CD4-positive, alpha-beta memory T cell (primary cell): Measurements from ENCODE around the gene SNX24. TPM values are rescaled to one million over a fixed set of nuclear protein-coding genes. Genes with fewer than 3 reads are reported as not detected.
"Not testable (repeated sequence)": the region's sequence is repeated elsewhere in the genome, so short reads cannot be mapped to it uniquely, and the experiment has no call there.

Experiments used
- CTCF ChIA-PET: fragments of 350-600 bp; sonication (Branson Sonifier 250); formaldehyde crosslinking; loops from one replicate; lab custom pipeline; 2021; ENCODE audit warnings: inconsistent platforms; ENCODE audit not compliant: partially characterized antibody; lab: Charles Lee
- POLR2A ChIA-PET: fragments of 350-600 bp; sonication (Branson Sonifier 250); formaldehyde crosslinking; loops from one replicate; lab custom pipeline; 2021; ENCODE audit not compliant: partially characterized antibody; lab: Charles Lee
- DNase-seq, 5 donors: peaks; one replicate each; pipeline versions ENCODE4 v3.0.0 to v3.0.0-alpha.2; 2020 to 2022; ENCODE audit warnings: mixed read lengths in 1 of 5
- H3K27ac ChIP-seq: one replicate; pipeline ENCODE4 v1.7.0; 2013; ENCODE audit warnings: low read depth, low read length
- H3K27me3 ChIP-seq: 2 replicates; pipeline ENCODE4 v1.7.0; 2013; ENCODE audit warnings: mild to moderate bottlenecking, low read length, moderate library complexity; ENCODE audit not compliant: insufficient read depth
- H3K36me3 ChIP-seq: 2 replicates; pipeline ENCODE4 v1.7.0; 2013; ENCODE audit warnings: mild to moderate bottlenecking, low read length, moderate library complexity; ENCODE audit not compliant: insufficient read depth
- H3K4me1 ChIP-seq: 2 replicates; pipeline ENCODE4 v1.7.0; 2013; ENCODE audit warnings: mild to moderate bottlenecking, low read length, moderate library complexity; ENCODE audit not compliant: insufficient read depth
- H3K4me3 ChIP-seq, 2 donors: one replicate each; pipeline ENCODE4 v1.7.0; 2013; ENCODE audit warnings: low read length in 2 of 2, mild to moderate bottlenecking in 1 of 2
- H3K9me3 ChIP-seq, 2 donors: one replicate each; pipeline ENCODE4 v1.7.0; 2013; ENCODE audit warnings: low read length in 2 of 2, control low read depth in 1 of 2; ENCODE audit not compliant: control insufficient read depth in 1 of 2
- H3K27ac Mint-ChIP-seq, 7 donors: one replicate each; pipeline ENCODE4 v1.8.0; 2020 to 2021; ENCODE audit warnings: mixed read lengths in 7 of 7, mild to moderate bottlenecking in 6 of 7, inconsistent platforms in 3 of 7, moderate library complexity in 3 of 7
- H3K27me3 Mint-ChIP-seq, 2 donors: one replicate each; pipeline ENCODE4 v1.8.0; 2020 to 2021; ENCODE audit warnings: mixed read lengths in 2 of 2
- H3K36me3 Mint-ChIP-seq, 2 donors: one replicate each; pipeline ENCODE4 v1.8.0; 2020 to 2021; ENCODE audit warnings: mixed read lengths in 2 of 2, inconsistent platforms in 1 of 2, mild to moderate bottlenecking in 1 of 2
- H3K4me1 Mint-ChIP-seq, 4 donors: one replicate each; pipeline ENCODE4 v1.8.0; 2020 to 2021; ENCODE audit warnings: mixed read lengths in 4 of 4, mild to moderate bottlenecking in 1 of 4
- H3K4me3 Mint-ChIP-seq, 8 donors: one replicate each; pipeline ENCODE4 v1.8.0; 2020 to 2021; ENCODE audit warnings: mixed read lengths in 8 of 8, mild to moderate bottlenecking in 7 of 8, moderate library complexity in 6 of 8, inconsistent platforms in 3 of 8
- H3K9me3 Mint-ChIP-seq, 8 donors: one replicate each; pipeline ENCODE4 v1.8.0; 2020 to 2021; ENCODE audit warnings: mixed read lengths in 8 of 8, mild to moderate bottlenecking in 5 of 8, inconsistent platforms in 3 of 8, moderate library complexity in 1 of 8
- intact Hi-C: fragments of 100-400 bp; cut with micrococcal nuclease; formaldehyde crosslinking; loops from one replicate; pipeline ENCODE4 v1.15.1; 2023
- polyA plus RNA-seq, 2 donors: library from polyadenylated mRNA; unstranded; fragments of 300-500 nt; fragmentation: Illumina TruSeq; gene quantifications; one replicate each; pipeline ENCODE4 v1.2.3, GENCODE V29; 2021
- total RNA-seq, 2 experiments: library from RNA; stranded (reverse); gene quantifications; one replicate each; pipeline ENCODE4 v1.2.3, GENCODE V29; 2021

The SNX24 gene
- total and polyA plus RNA-seq, 4 experiments from 2014 or later, result 2.7 to 7.2 (median 4.4) TPM

DNA sequence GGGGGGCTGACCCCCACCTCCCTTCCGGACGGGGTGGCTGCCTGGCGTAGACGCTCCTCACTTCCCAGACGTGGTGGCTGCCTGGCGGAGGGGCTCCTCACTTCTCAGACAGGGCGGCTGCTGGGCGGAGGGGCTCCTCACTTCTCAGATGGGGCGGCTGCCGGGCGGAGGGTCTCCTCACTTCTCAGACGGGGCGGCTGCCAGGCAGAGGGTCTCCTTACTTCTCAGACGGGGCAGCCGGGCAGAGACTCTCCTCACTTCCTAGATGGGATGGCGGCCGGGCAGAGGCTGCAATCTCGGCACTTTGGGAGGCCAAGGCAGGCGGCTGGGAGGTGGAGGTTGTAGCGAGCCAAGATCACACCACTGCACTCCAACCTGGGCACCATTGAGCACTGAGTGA is 68.0 kb downstream of the SNX24 start:
- intact Hi-C loops, H3K4me3 ChIP-seq, H3K27ac ChIP-seq, H3K4me3 Mint-ChIP-seq, H3K27me3 Mint-ChIP-seq, H3K27me3 ChIP-seq, DNase-seq, H3K4me1 ChIP-seq, H3K4me1 Mint-ChIP-seq, H3K27ac Mint-ChIP-seq, H3K9me3 ChIP-seq, H3K36me3 ChIP-seq, CTCF ChIA-PET, POLR2A ChIA-PET: not testable (repeated sequence)
- peaks cover 0 to 15% (median 0%) of the 10 kb centered on the region in 8 donors for H3K9me3 Mint-ChIP-seq
- H3K36me3 Mint-ChIP-seq, result peaks cover 5 to 12% of the 10 kb centered on the region in 2 donors

DNA sequence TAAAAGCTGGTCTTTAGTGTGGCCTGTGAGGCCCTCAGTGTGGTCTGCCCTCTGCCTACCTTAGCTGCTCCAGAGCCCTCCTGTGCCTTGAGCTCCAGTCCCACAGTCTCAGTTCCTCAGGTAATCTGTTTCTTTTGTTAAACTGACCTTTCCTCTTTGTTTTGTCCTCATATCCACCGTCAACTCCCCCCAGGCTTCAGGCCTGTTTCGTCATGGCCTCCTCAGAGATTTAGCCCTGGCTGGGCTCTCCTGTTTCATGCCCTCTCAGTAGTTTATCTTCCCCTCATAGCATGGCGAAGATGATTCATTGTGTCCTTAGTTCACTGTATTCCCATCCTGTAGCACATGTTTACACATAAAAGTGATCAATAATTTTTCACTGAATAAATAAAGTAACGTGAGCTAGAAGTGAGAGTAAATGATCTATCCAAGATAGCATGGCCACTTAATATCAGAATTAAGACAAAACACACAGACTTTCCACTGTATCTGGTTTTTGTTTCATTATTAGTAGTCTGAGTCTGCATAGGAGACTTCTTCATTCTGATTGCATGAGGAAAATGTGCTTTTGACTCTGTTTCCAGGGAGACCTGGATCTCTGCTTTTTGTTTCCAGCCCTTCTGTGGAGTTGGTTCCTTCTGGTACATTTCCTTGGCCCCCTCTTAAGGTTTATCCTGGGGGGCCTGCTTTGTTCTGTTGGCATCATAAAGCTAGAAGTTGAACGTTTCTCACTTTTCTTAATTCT is 70.5 kb downstream of the SNX24 start:
- Mint-ChIP-seq H3K27ac (peak overlapping the region in 1 of 7 donors; percentile 34), H3K4me1 (peaks cover 0 to 6% (median 5%) of the 10 kb centered on the region in 4 donors), H3K9me3 (peaks cover 0 to 15% (median 0%) of the 10 kb centered on the region in 8 donors), H3K27me3 (no peaks in the 10 kb centered on the region), H3K4me3 (peak overlapping the region in 1 of 8 donors; percentile 27), H3K36me3 (peaks cover 5 to 7% of the 10 kb centered on the region in 2 donors)
- Histone ChIP-seq H3K27ac (no peak overlapping the region), H3K4me1 (no peaks in the 10 kb centered on the region), H3K4me3 (no peak overlapping the region), H3K9me3 (no peaks in the 10 kb centered on the region), H3K36me3 (no peaks in the 10 kb centered on the region), H3K27me3 (no peaks in the 10 kb centered on the region)
- ChIA-PET POLR2A (no interaction called here), CTCF (interaction anchor here (0.6 kb wide), 1 partner anchor 34 kb away, joined by 3 read pairs; no protein-coding TSS in a partner anchor)
- intact Hi-C loops, result no loop called here
- DNase-seq, result no peak

GRCh38 chr5:122916490-122916889 is 71.1 kb downstream of the SNX24 start:
- Mint-ChIP-seq H3K36me3 (peaks cover 5 to 7% of the 10 kb centered on the region in 2 donors), H3K27ac (no peak overlapping the region), H3K27me3 (no peaks in the 10 kb centered on the region), H3K9me3 (peaks cover 0 to 15% (median 0%) of the 10 kb centered on the region in 8 donors), H3K4me3 (no peak overlapping the region), H3K4me1 (peaks cover 0 to 6% (median 5%) of the 10 kb centered on the region in 4 donors)
- H3K9me3 ChIP-seq, result no peaks in the 10 kb centered on the region
- H3K27ac ChIP-seq, result no peak overlapping the region
- no peaks in the 10 kb centered on the region for H3K36me3 ChIP-seq
- ChIA-PET CTCF (no interaction called here), POLR2A (no interaction called here)
- H3K4me1 ChIP-seq, result no peaks in the 10 kb centered on the region
- intact Hi-C loops, result no loop called here
- no peak overlapping the region for H3K4me3 ChIP-seq
- DNase-seq, result no peak
- no peaks in the 10 kb centered on the region for H3K27me3 ChIP-seq

GRCh38 chr5:122919969-122920368 is 74.6 kb downstream of the SNX24 start:
- Histone ChIP-seq H3K4me1 (no peaks in the 10 kb centered on the region), H3K36me3 (no peaks in the 10 kb centered on the region), H3K27me3 (no peaks in the 10 kb centered on the region), H3K27ac (no peak overlapping the region), H3K9me3 (no peaks in the 10 kb centered on the region), H3K4me3 (no peak overlapping the region)
- peaks cover 0 to 6% (median 5%) of the 10 kb centered on the region in 4 donors for H3K4me1 Mint-ChIP-seq
- ChIA-PET POLR2A (no interaction called here), CTCF (no interaction called here)
- peaks cover 0 to 7% (median 0%) of the 10 kb centered on the region in 8 donors for H3K9me3 Mint-ChIP-seq
- H3K4me3 Mint-ChIP-seq, result no peak overlapping the region
- H3K36me3 Mint-ChIP-seq, result peaks cover 5 to 7% of the 10 kb centered on the region in 2 donors
- no peak for DNase-seq
- intact Hi-C loops, result no loop called here
- H3K27ac Mint-ChIP-seq, result no peak overlapping the region
- no peaks in the 10 kb centered on the region for H3K27me3 Mint-ChIP-seq

- H3K27ac ChIP-seq, result no peak overlapping the region
- no peaks in the 10 kb centered on the region for H3K27me3 ChIP-seq
- H3K4me3 ChIP-seq, result no peak overlapping the region
- Mint-ChIP-seq H3K4me3 (no peak overlapping the region), H3K27me3 (no peaks in the 10 kb centered on the region), H3K9me3 (peaks cover 0 to 2% (median 0%) of the 10 kb centered on the region in 8 donors), H3K4me1 (peaks cover 0 to 2% (median 0%) of the 10 kb centered on the region in 4 donors), H3K27ac (no peak overlapping the region), H3K36me3 (peaks cover 0 to 5% of the 10 kb centered on the region in 2 donors)
- POLR2A ChIA-PET, result no interaction called here
- no peaks in the 10 kb centered on the region for H3K36me3 ChIP-seq
- H3K9me3 ChIP-seq, result no peaks in the 10 kb centered on the region
- CTCF ChIA-PET, result interaction anchor here (1.4 kb wide), 1 partner anchor 10 kb away, joined by 4 read pairs; no protein-coding TSS in a partner anchor
- no peaks in the 10 kb centered on the region for H3K4me1 ChIP-seq
- intact Hi-C loops, result no loop called here
- DNase-seq, result no peak
These were observed 76.4 kb downstream of the SNX24 start for GRCh38 chr5:122921826-122922225.

- Mint-ChIP-seq H3K4me1 (peaks cover 0 to 1% (median 0%) of the 10 kb centered on the region in 4 donors), H3K27ac (no peak overlapping the region), H3K4me3 (no peak overlapping the region), H3K9me3 (peaks cover 0 to 2% (median 0%) of the 10 kb centered on the region in 8 donors), H3K36me3 (peaks cover 0 to 5% of the 10 kb centered on the region in 2 donors), H3K27me3 (no peaks in the 10 kb centered on the region)
- ChIA-PET CTCF (no interaction called here), POLR2A (no interaction called here)
- Histone ChIP-seq H3K9me3 (no peaks in the 10 kb centered on the region), H3K27me3 (no peaks in the 10 kb centered on the region), H3K27ac (no peak overlapping the region), H3K36me3 (no peaks in the 10 kb centered on the region), H3K4me1 (no peaks in the 10 kb centered on the region), H3K4me3 (no peak overlapping the region)
- intact Hi-C loops, result no loop called here
- no peak for DNase-seq
These were observed 78.8 kb downstream of the SNX24 start for GRCh38 chr5:122924203-122924602.

DNA sequence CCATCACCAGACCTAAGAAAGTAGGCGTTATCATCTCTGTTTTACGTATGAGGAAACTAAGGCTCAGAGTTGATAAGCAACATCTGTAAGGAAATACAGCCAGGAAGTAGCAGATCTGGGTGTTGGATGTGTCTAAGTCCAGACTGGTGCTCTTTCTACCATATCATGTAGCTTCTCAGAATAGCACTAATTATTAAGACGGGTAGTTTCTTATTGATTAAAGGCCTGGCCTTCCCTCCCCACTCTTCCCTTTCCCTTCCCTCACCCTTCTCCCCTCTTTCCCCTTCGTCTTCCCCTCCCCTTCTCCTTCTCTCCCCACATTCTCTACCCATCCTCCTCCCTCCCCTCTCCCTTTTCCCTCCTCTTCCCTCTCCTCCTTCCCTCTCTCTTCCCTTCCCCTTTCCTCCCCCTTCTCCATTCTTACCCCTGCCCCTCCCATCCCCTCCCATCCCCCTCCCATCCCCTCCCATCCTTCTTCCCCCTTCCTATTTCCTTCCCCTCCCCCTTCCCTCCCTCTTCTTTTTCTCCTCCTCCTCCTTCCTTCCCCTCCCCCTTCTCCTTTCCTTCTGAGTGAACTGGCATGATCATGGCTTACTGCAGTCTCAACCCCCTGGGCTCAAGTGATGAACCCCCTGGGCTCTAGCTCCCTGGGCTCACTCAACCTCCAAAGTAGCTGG is 79.4 kb downstream of the SNX24 start:
- Mint-ChIP-seq H3K27ac (no peak overlapping the region), H3K27me3 (no peaks in the 10 kb centered on the region), H3K9me3 (peaks cover 0 to 2% (median 0%) of the 10 kb centered on the region in 8 donors), H3K36me3 (peaks cover 0 to 5% of the 10 kb centered on the region in 2 donors), H3K4me3 (no peak overlapping the region), H3K4me1 (peaks cover 0 to 1% (median 0%) of the 10 kb centered on the region in 4 donors)
- no peaks in the 10 kb centered on the region for H3K9me3 ChIP-seq
- H3K27me3 ChIP-seq, result no peaks in the 10 kb centered on the region
- no peaks in the 10 kb centered on the region for H3K4me1 ChIP-seq
- no peak overlapping the region for H3K27ac ChIP-seq
- intact Hi-C loops, result no loop called here
- no peak for DNase-seq
- ChIA-PET POLR2A (no interaction called here), CTCF (interaction anchor here (0.6 kb wide), 1 partner anchor 15 kb away, joined by 3 read pairs; no protein-coding TSS in a partner anchor)
- H3K4me3 ChIP-seq, result no peak overlapping the region
- no peaks in the 10 kb centered on the region for H3K36me3 ChIP-seq
